GM21528 (cell line): ENCODE data around the gene SIGLEC1.

Experiments
- ATAC-seq: cut with Tn5 transposase; IDR thresholded peaks from one replicate; pipeline ENCODE4 v1.9.1; 2021; ENCODE audit warnings: mild to moderate bottlenecking, moderate library complexity; ENCODE audit not compliant: unreplicated experiment, low FRiP score

SIGLEC1 gene

DNA sequence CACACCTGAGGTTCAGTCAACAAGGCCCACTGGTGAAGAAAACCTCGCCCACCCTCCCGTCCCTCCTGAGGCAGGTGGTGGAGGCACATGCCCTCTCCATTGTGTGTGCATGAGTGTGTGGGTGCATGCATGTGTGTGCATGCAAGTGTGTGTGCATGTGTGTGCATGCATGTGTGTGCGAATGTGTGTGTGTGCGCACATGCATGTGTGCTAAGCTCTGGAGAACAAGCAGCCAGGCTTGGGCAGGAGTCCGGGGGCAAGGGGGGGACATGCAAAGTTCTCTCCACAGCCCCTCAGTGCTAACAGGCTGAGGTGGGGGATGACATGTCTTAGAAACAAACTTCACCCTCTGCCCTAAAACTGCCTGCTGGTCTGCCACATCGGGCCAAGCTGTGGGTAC is 17.0 kb upstream of the SIGLEC1 start:
- no peak for ATAC-seq

DNA sequence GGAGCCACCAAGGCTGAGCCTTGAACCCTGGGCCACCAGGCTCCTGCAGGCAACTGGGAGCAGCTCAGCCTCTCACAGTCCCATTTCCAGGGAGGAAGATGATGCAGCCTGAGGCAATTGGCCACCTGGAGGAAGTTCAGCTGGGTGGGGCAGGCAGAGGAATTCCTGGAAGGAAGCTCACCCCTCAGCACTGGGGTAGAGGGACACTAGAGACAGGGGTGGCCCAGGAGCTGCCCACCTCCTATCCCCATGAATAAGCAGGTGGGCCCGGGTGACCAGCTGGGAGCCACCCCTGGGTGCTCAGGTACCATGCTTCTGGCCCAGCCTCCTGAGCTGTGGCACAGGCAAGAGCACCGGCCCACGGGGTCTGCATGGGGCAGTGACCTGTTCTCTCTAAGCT is 16.5 kb upstream of the SIGLEC1 start:
- ATAC-seq, result no peak

DNA sequence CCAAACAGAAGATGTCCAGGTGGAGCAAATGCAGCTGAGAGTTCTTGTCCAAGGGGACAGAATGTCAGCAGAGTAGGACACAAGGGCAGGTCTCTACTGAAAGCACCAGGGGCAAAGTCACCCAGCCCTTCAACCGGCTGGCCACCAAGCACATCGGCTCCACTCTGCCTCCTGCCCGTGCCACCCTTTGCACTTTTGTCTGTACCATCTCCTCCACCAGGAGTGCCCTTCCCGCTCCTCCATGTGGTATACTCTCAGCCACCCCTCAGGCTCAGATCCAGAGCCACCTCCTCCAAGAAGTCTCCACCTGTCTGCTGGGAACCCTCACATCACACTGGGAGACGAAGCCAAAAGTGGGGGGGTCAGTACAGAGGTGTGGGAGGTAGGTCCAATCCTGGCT is 16.0 kb upstream of the SIGLEC1 start:
- ATAC-seq, result no peak

DNA sequence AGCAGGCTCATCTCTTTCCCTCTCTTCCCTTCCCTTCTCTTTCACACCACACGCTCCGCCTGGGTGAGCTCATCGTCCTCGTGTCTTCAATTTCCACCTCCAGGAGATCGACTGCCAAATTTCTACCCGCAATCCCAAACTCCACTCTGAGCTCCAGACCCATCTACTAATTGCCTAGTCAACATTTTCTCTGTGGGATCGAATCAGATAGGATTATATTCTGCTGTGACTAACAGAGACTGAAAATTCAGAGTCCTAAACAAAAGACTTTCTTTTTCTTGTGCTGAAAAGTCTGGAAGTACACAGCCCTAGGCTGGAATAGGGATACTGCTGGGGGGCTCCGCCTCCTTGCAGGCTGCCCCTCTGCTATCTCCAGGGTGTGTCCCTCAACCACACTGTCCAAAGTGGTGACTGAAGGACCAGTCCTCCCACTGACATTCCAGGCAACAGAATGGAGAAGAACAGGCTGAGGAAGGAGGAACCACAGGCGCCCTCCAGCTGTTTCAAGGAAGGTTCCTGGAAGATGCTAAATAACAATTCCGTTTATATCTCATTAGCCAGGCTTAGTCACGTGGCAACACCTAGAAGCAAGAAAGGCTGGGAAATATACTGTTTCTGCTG is 15.1 kb upstream of the SIGLEC1 start:
- no peak for ATAC-seq

DNA sequence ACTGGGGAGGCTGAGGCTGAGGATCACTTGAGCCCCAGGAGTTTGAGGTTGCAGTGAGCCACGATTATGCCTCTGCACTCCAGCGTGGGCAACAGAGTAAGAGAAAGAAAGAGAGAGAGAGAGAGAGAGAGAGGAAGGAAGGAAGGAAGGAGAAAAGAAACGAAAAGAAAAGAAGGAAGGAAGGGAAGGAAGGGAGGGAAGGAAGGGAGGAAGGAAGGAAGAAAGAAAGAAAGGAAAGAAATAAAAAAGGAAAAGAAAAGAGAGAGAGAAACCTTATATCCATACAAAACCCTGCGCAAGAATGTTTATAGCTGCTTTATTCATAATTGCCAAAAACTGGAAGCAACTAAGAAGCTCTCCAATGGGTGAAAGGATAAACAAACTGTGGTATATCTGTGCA is 12.0 kb upstream of the SIGLEC1 start:
- ATAC-seq, result no peak

DNA sequence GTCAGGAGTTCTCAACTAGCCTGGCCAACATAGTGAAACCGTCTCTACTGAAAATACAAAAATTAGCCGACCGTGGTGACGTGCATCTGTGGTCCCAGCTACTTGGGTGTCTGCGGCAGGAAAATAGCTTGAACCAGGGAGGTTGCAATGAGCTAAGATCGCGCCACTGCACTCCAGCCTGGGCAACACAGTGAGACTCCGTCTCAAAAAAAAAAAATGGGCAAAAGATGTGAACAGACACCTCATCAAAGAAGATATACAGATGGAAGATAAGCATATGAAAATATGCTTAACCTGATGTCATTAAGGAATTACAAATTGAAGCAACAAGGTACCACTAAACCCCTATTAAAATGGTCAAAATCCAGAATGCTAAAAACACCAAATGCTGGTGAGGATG is 10.9 kb upstream of the SIGLEC1 start:
- no peak for ATAC-seq

DNA sequence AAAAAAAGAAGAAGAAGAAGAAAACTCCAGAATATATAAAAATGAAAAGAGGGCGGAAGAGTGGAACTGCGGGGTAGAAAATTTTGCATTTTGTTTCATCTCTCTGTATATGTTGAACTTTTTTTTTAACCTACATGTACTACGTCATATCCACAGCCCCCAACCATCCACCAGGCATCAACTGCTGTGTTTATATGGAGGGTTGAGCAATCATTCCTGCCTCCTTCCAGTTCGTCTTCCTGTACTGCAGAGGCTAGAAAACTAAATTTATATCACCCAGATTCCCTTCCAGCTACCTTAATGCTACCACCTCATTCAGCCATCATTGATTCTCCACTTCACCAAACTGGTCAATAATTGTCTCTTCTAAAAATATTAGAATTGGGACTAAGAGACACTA is 9.5 kb upstream of the SIGLEC1 start:
- no peak for ATAC-seq

DNA sequence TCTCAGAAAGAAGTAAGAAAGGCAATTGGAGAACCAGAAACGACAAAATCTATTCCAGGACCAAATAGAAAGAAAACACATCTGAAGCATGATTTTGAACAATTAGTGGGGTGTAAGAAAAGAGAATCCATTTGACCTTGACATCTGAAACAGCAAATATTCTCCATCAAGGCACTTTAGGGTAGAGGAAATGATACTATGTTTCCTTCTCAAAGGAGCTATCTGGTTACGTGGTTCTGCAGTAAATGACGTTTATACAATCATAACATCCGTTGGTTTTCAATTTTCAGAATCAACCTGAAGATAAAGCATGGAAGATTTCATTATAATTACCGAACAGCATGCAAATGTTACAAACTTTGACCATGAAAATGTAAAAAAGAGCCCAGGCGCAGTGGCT is 8.2 kb upstream of the SIGLEC1 start:
- ATAC-seq, result no peak

DNA sequence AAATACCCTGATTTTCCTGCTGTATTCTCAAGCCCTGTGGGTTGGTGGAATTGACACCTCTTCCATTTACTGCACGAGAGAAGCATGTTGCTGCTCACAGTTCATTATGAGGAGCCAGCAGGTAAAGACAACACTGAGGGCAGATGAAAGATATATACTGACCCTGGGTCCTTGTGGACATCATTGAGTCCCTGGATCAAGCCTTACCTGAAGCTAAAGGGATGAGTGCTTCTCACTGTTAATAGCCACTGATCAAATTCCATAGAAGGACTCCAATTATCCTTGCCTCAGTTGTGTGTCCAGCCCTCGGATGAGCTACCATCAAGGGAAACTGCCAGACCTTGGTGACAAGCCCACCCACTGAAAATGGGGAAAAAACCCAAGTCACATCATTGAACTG is 7.7 kb upstream of the SIGLEC1 start:
- no peak for ATAC-seq

DNA sequence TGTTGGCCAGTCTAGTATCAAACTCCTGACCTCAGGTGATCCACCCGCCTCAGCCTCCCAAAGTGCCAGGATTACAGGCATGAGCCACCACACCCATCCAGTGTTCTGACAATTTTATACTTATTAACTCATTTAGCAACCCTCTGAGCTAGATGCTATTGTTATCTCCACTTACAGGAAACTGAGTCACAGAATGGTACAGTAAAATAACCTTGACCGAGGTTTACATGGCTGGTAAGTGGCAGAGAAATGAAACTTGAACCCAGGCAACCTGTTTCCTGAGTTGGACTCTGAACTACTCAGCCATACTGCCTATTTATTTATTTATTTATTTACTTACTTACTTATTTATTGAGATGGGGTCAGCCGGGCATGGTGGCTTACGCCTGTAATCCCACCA is 6.6 kb upstream of the SIGLEC1 start:
- no peak for ATAC-seq

DNA sequence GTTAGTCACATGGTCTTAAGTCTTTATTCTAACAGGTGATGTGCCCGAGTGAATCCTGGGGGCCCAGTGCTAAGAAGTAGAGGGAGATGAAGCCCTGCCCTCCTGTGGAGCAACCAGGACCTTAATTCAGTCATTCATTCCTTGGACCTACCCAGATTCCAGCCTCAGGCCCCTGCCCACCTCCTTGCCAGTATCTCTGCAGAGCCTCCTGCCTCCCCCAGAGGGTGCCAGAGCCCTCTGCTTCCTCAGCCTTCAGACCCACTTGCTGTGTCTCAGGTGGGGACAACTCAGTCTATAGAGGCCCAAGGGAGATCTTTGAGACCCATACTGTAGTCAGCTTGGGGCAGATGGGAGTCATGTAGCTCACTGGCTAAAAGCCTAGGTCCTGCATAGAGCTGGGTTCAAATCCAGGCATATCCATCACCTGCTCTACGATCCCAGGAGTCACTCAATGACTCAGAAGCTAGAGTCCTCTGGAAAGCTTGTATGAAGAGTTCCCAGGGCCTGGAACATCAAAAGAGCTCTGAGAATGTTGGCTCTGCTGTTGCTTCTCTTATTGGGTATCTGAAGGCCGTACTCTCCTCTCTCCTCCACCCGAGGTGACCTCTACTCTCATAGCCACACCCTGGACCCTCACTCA is 3.9 kb upstream of the SIGLEC1 start:
- ATAC-seq, result no peak

DNA sequence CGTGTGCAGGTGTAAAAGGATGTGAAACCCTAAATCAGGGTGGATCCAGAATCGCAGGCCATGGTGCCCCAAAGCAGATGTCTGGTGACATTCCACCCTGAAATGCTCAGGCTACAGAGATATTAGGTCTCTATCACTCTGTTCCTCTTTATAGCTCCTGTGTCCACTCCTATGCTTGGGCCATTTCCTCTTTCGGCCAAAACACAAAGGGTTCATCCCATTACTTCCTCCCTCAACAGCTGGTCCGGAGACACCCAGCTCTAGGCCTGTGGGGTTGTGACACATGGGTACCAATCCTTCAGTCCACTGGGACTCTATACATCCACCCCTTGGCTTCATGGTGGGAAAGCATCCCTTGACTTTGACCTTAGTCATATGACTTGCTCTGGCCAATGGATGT is 1.7 kb upstream of the SIGLEC1 start:
- ATAC-seq, result no peak

DNA sequence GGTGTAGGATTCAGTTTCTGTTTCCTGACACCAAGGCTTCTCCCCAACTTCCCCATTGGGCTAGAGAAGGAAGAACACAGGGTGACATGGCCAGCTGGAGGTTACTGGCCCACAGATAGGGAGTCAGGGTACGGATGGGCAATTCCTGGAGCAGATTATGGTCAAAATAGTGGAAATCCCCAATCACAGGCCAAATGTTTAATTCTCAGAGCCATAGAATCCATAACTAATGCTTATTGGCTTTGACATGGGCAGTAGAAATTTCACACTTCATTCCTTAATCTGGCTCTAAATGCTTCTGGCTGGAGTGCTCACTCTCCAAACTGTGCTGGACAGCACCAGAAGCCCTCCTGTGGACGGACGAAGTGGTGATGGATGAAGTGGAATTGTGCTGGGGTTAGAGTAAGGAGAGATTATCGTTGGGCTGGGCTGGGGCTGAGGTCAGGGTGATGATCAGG is 887 bp downstream of the SIGLEC1 start:
- no peak for ATAC-seq

DNA sequence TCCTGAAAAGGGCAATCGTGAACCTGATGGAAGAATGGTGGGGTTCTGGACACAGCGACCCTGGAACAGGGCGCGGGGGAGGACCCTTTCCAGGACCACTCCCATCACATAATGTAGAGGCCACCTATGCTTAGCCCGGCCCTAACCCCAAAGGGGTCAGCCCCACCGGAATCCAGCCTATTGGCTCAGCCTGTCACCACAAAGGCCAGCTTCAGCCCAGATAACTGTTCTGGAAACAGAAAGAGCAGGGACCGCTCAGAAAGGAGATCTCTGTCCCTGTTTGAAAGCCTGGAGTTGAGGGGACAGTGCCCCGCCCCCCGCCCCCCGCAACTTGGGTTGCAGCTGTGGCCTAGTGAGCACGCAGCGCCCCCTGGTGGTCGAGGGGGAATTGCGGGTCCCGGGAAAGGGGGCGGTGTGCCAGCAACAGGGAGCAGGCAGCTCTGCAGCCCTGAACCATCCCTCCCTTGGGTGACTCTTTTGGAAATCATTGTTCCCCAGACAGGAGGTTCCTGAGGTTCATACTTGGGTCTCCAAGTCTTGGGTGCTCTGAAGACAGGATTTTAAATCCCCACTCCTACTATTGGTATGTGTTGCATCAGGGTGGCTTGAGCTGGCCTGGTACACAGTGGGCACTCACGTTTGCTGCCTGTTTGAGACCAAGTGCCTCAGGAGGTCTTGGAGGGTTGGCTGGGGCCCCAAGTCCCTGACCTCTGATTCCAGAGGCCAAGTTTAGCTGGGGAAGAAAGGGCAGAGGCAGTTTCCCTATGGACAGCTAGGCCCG is 1.5 kb downstream of the SIGLEC1 start:
- no peak for ATAC-seq

DNA sequence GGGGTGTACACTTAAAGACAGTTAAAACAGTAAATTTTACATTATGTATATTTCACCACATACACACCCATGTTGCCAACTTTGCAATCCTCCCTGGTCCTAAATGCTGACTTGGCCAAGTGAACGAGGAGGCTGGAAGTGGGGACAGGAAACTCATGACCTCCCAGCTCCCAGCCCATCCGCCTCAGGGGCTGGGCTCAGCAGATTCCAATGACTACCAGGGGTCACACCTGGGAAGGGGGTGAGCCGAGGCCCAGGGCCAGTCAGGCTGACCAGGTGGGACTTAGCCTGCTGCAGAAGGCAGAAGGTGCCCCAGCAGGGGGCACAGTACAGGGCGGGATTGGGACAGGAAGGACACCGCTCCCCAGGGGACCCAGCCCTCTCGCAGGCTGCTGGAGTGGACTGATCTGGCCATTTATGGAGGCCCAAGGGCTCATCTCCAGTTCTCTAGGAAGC is 2.4 kb downstream of the SIGLEC1 start:
- ATAC-seq, result no peak

DNA sequence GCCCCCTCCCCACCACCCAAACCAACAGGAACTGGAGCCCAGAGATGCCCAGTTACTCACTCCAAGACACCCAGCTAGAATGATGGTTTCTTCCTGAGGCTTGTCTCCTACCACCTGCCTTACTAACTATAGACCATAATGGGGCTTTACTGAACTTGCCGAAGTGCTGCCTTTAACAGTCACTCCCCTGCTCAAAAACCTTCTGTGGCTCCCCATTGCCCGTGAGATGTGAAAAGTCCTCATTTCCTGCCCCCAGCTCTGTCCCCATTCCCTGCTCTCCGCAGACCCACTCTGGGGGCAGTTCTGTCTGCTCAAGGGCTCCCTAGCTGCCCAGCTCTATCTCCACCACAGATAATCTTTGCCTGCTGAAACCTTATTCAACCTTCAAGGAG is 4.9 kb downstream of the SIGLEC1 start:
- ATAC-seq, result no peak

DNA sequence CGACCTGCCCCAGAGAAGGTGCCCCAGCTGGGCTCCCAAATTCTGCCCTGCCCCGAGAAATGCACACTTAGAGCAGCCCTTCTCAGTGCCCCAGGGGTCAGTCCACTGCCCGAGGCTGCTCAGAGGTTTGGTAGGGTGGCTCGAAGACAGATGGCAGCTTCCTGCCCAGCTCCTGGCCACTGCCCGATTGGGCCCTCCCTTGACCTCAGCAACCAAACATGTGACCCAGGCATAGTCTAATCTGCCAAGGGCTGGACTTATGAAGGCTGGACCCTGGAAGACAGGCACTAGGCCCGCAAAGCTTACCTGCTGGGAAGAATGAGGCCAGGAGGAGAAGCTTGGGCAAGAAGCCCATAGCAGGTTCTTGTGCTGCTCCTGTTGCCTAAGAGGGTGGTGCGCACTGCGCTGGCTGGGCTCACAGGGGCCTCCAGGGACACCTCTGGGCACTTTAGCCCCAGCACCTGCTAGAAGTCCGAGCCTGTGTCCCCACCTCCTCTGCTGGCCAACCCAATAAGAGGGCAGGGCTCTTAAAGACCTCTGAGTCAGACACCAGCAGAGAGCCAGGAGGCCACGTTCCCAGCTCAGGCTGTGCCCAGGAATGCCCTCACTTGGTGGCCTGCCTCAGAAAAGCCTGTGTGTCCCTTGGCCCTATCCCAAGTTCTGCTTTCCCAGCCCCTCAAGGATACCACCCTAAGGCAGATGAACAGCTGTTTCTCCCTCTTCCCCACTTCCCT is 5.5 kb downstream of the SIGLEC1 start:
- ATAC-seq, result no peak

DNA sequence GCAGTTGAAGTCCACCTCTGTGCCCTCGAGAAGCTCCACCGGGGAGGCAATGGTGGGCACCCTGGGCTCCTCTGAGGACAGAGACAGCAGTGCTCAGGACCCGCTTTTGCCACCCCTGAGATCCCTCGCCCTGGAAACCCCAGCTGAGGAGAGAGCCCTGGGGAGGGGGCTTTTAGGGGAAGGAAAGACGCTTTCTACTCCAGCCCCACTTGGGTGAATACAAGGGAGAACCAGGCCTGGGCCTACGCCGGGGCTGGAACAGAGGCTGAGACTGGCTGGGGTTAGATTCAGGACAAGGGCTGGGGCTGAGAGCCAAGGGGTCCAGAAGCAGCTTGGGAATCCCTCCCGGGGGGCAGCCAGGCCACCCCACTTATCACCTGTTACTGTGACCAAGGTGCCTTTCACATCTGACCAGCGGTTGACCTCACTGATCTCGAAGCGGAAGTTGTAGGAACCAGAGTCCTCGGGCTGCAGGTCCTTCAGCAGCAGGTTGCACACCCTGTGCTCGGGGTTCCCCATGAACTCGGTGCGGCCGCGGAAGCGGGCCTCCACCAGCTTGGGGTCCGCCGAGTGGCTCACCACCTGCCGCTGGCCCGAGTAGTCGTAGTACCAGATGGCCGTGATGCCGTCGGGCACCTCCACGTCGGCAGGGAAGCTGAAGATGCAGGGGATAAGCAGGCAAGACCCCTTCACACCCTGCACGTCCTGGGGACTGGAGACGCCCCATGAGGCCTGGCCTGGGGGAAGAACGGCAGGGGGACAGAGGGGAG is 6.2 kb downstream of the SIGLEC1 start:
- ATAC-seq, result no peak

DNA sequence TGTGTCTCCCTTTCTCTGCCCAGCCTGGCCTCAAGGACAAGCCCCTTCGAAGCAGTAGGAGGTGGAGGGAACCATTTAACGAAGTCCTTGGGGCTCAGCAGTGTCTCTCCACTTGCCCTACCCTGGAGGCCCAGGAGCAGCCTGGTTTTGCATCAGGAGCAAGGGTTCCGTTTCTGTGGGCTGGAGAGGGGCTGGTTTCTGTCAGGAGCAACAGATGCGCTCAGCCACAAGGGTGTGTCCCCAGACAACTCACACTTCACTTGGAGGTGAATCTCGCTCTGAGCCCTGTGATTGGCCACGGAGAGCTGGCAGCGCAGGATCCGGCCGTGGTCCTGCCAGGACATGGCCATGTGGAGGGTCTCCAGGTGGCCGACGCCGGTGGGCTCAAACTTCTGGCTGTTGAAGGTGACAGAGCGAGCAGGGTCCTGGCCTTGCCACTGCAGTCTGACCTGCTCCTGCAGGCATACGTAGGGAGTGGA is 6.9 kb downstream of the SIGLEC1 start:
- ATAC-seq, result no peak

DNA sequence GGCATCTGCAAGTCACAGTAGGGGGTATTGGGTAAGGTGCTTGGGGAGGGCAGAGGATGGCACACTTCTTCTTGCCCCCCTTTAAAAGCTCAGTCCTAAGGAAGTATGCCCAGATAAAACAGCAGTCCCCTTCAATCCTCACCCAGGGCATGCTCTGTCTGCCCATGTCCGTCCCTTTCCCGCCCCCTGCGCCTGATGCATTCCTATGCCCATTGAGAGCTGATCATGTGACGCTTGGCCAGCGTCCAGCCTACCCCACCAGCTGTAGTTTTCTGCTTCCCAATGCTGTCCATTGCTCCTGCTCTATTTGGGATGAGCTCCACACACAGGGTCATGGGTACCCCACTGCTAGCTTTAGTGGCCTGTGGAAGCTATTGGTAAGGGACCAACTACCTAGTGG is 8.3 kb downstream of the SIGLEC1 start:
- ATAC-seq, result no peak
